K562 (cell line): ENCODE data around the gene OR14A16. TPM values are rescaled to one million over a fixed set of nuclear protein-coding genes. Genes with fewer than 3 reads are reported as not detected.
A peak's percentile ranks its signal among the peaks of the same experiment; 100 is the strongest.

Experiments used
- ADNP ChIP-seq: fragments of 200-800 bp; sonication (Bioruptor generic); IDR thresholded peaks from 2 replicates; pipeline ENCODE4 v1.6.1; 2016; ENCODE audit warnings: missing genetic modification characterization, missing compliant biosample characterization
- CBX3 ChIP-seq, 2 experiments: IDR thresholded peaks; 1 replicate in 1 of 2; 2 replicates in 1 of 2; pipeline ENCODE4 v1.6.1; 2012; ENCODE audit warnings: inconsistent platforms in 2 of 2, low read length in 2 of 2, borderline replicate concordance in 1 of 2, control low read depth in 1 of 2
- CEBPB ChIP-seq: fragments of 450-650 bp; IDR thresholded peaks from 2 replicates; pipeline ENCODE4 v1.6.1; 2016; ENCODE audit warnings: missing genetic modification characterization, missing compliant biosample characterization
- E2F6 ChIP-seq, 2 experiments: IDR thresholded peaks; 2 replicates each; pipeline ENCODE4 v1.6.1; 2011; ENCODE audit warnings: borderline replicate concordance in 1 of 2, control low read depth in 1 of 2, low read depth in 1 of 2, low read length in 1 of 2, mild to moderate bottlenecking in 1 of 2, mixed read lengths in 1 of 2, moderate library complexity in 1 of 2; ENCODE audit not compliant: insufficient read depth in 1 of 2, insufficient read length in 1 of 2, poor library complexity in 1 of 2, severe bottlenecking in 1 of 2; ENCODE audit errors: extremely low read depth in 1 of 2
- HDAC8 ChIP-seq: fragments of 450-650 bp; IDR thresholded peaks from 2 replicates; pipeline ENCODE4 v1.6.1; 2016; ENCODE audit warnings: mild to moderate bottlenecking, missing genetic modification characterization, moderate library complexity, missing compliant biosample characterization
- KAT2B ChIP-seq: IDR thresholded peaks from one replicate; pipeline ENCODE4 v1.6.1; 2012; ENCODE audit warnings: low read depth, mild to moderate bottlenecking, control low read depth, inconsistent platforms, low read length, moderate library complexity
- MED1 ChIP-seq: sonication (generic); formaldehyde crosslinking; IDR thresholded peaks from 2 replicates; pipeline ENCODE4 v1.8.1; 2023; ENCODE audit warnings: missing genetic modification reagents, borderline replicate concordance
- MEF2A ChIP-seq: IDR thresholded peaks from 2 replicates; pipeline ENCODE4 v1.6.1; 2011; ENCODE audit warnings: low read depth, mild to moderate bottlenecking, low read length, moderate library complexity; ENCODE audit not compliant: control insufficient read depth
- PRDM10 ChIP-seq: fragments of 450-650 bp; IDR thresholded peaks from 2 replicates; pipeline ENCODE4 v1.6.1; 2018; ENCODE audit not compliant: partially characterized antibody
- PTBP1 ChIP-seq: fragments of 200-400 bp; formaldehyde crosslinking; IDR thresholded peaks from 2 replicates; pipeline ENCODE4 v1.6.1; 2017; ENCODE audit warnings: low read depth, low read length
- YBX1 ChIP-seq: fragments of 450-650 bp; IDR thresholded peaks from 2 replicates; pipeline ENCODE4 v1.7.1; 2016; ENCODE audit warnings: mild to moderate bottlenecking
- ZBED1 ChIP-seq: IDR thresholded peaks from 2 replicates; pipeline ENCODE4 v1.6.1; 2014
- ZNF140 ChIP-seq: fragments of 250-450 bp; sonication (Bioruptor Pico); IDR thresholded peaks from 2 replicates; pipeline ENCODE4 v1.8.0; 2021; ENCODE audit warnings: moderate library complexity, mild to moderate bottlenecking, inconsistent platforms
- polyA plus RNA-seq, 8 experiments: library from polyadenylated mRNA; depleted of rRNA in 4 of 8; stranded (reverse) in 5 of 8; unstranded in 3 of 8; fragments of >200 nt; fragmentation: Nextera tagmentation in 2 of 8; fragmentation: Illumina TruSeq in 1 of 8; extraction: Ambion mirVana in 2 of 8; extraction: Trizol in 1 of 8; gene quantifications; 2 replicates each; pipeline versions ENCODE4 v1.2.1 to v1.2.3, GENCODE V29; 2011 to 2014; ENCODE audit warnings: inconsistent platforms in 1 of 8, missing spikeins in 1 of 8
- total RNA-seq, 7 experiments: library from RNA; depleted of rRNA in 6 of 7; stranded (reverse); fragments of >200 nt in 6 of 7; fragmentation: Illumina TruSeq in 2 of 7; extraction: Trizol in 2 of 7; gene quantifications; 2 replicates each; pipeline versions ENCODE4 v1.2.1 to v1.2.3, GENCODE V29; 2011 to 2021; ENCODE audit warnings: low replicate concordance in 1 of 7
- TF ChIP-seq, protein P1 (sequence below): fragments of 450-650 bp; formaldehyde crosslinking; IDR thresholded peaks from 2 replicates; pipeline ENCODE4 v1.4.0; 2020; ENCODE audit warnings: mild to moderate bottlenecking, moderate library complexity
- TF ChIP-seq, protein P2 (sequence below), 2 experiments: fragments of 450-650 bp; conservative IDR thresholded peaks; 2 replicates each; pipeline ENCODE4 v1.6.1; 2017; ENCODE audit warnings: mild to moderate bottlenecking in 2 of 2, moderate library complexity in 2 of 2
- TF ChIP-seq, protein P3 (sequence below): sonication (generic); IDR thresholded peaks from 2 replicates; pipeline ENCODE4 v1.6.1; 2016

Gene OR14A16
- total and polyA plus RNA-seq, 9 of the 15 experiments (the other 6 are each of a cell fraction or from before 2014, with no cell fraction given), result not detected

- TF ChIP-seq, protein P1, sequence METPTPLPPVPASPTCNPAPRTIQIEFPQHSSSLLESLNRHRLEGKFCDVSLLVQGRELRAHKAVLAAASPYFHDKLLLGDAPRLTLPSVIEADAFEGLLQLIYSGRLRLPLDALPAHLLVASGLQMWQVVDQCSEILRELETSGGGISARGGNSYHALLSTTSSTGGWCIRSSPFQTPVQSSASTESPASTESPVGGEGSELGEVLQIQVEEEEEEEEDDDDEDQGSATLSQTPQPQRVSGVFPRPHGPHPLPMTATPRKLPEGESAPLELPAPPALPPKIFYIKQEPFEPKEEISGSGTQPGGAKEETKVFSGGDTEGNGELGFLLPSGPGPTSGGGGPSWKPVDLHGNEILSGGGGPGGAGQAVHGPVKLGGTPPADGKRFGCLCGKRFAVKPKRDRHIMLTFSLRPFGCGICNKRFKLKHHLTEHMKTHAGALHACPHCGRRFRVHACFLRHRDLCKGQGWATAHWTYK (CRISPR knock-in tag), result 0 out of 2 replicates have a peak, but pooled peaks have one; percentile 41
- peak in 1 of 2 experiments; percentile 49; a peak in 1 of 3 replicates for TF ChIP-seq CBX3 (IDR thresholded peaks at IDR 0.05; ENCODE audit: borderline replicate concordance in 1 of 2, low read length in 2 of 2)
- peak; percentile 66 to 95 for TF ChIP-seq E2F6 (IDR thresholded peaks at IDR 0.05; ENCODE audit: borderline replicate concordance in 1 of 2, extremely low read depth in 1 of 2, insufficient read depth in 1 of 2, insufficient read length in 1 of 2, low read depth in 1 of 2, low read length in 1 of 2, poor library complexity in 1 of 2, severe bottlenecking in 1 of 2)
- TF ChIP-seq ZBED1, result peak; percentile 48; the same call in 1 of the 2 replicates
- TF ChIP-seq, protein P2, sequence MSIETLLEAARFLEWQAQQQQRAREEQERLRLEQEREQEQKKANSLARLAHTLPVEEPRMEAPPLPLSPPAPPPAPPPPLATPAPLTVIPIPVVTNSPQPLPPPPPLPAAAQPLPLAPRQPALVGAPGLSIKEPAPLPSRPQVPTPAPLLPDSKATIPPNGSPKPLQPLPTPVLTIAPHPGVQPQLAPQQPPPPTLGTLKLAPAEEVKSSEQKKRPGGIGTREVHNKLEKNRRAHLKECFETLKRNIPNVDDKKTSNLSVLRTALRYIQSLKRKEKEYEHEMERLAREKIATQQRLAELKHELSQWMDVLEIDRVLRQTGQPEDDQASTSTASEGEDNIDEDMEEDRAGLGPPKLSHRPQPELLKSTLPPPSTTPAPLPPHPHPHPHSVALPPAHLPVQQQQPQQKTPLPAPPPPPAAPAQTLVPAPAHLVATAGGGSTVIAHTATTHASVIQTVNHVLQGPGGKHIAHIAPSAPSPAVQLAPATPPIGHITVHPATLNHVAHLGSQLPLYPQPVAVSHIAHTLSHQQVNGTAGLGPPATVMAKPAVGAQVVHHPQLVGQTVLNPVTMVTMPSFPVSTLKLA (conservative IDR thresholded peaks at IDR 0.05), result peak; percentile 44 to 65; a peak in 3 of 4 replicates
- TF ChIP-seq KAT2B, result peak; percentile 91
- no peak for TF ChIP-seq YBX1
- TF ChIP-seq CEBPB (tag), result no peak
- no peak for TF ChIP-seq MED1
- TF ChIP-seq PTBP1, result no peak
- no peak for TF ChIP-seq ZNF140 (CRISPR knock-in tag)
- TF ChIP-seq PRDM10, result no peak
- TF ChIP-seq HDAC8, result no peak
- TF ChIP-seq, protein P3, sequence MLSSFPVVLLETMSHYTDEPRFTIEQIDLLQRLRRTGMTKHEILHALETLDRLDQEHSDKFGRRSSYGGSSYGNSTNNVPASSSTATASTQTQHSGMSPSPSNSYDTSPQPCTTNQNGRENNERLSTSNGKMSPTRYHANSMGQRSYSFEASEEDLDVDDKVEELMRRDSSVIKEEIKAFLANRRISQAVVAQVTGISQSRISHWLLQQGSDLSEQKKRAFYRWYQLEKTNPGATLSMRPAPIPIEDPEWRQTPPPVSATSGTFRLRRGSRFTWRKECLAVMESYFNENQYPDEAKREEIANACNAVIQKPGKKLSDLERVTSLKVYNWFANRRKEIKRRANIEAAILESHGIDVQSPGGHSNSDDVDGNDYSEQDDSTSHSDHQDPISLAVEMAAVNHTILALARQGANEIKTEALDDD, result no peak
- TF ChIP-seq MEF2A, result no peak
- no peak for TF ChIP-seq ADNP (tag)
These were observed 33.4 kb upstream of the OR14A16 start, which contains the start of gene TRIM58 (continued) for GRCh38 chr1:247857069-247857984.
